ENCODE results near the gene SPHK1.

DNA sequence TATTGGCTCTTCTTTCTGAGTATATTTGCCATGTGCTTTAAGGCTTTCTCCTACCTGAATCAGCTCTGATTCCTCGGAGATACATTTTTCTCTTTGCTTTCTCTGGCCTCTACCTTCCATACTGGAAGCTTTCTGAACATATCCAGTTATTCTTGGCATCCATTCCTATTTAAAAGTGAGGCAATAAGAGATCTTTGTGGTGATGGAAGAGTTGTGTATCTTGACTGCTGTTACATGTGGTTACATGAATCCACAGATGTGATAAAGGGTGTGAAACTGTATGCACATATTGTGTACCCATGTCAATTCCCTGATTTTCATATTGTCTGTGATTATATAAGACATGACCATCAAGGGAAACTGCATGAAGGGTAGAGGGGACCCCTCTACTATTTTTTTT is 44.1 kb downstream of the SPHK1 start:
- TF ChIP-seq, protein P1, sequence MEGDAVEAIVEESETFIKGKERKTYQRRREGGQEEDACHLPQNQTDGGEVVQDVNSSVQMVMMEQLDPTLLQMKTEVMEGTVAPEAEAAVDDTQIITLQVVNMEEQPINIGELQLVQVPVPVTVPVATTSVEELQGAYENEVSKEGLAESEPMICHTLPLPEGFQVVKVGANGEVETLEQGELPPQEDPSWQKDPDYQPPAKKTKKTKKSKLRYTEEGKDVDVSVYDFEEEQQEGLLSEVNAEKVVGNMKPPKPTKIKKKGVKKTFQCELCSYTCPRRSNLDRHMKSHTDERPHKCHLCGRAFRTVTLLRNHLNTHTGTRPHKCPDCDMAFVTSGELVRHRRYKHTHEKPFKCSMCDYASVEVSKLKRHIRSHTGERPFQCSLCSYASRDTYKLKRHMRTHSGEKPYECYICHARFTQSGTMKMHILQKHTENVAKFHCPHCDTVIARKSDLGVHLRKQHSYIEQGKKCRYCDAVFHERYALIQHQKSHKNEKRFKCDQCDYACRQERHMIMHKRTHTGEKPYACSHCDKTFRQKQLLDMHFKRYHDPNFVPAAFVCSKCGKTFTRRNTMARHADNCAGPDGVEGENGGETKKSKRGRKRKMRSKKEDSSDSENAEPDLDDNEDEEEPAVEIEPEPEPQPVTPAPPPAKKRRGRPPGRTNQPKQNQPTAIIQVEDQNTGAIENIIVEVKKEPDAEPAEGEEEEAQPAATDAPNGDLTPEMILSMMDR (IDR thresholded peaks at IDR 0.05): no peak
- TF ChIP-seq POLR2A (IDR thresholded peaks at IDR 0.05): no peak
